ENCODE results near the gene KDM5A. TPM values are rescaled to one million over a fixed set of nuclear protein-coding genes. Genes with fewer than 3 reads are reported as not detected.

KDM5A gene
- total and polyA plus RNA-seq, 2 experiments from 2014 or later = 47.1 to 48.3 TPM

DNA sequence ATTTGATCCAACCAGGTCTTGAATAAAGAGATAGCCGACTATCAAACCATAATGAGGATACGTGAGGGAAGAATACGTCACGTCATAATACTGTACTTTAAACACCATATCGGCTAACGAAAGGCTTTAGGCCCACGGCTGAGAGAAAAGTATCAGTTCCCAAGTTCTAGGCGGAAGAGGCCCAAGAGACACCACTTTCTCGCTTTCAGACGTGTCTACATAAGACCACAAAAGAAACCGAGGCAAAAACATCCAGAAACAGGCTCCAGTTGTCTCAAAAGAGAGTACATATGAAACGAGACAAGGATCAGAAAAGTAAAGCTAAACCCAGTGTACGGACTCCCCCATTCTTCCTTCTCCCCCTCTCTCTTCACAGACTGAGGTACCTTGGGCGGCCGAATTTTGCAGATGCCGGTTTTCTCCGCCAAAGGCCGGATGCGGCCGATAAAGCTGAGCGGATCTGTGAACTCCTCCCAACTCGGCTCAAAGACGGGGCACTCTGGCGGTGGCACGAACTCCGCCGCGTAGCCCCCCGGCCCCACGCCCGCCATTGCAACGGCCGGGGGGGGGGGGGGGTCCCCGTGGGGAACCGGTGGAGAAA lies 479 bp downstream of the KDM5A start:
- ATAC-seq (peak; percentile 56), DNase-seq (ENCODE audit: low spot score) (peak; percentile 69)
- TF ChIP-seq, protein P1, sequence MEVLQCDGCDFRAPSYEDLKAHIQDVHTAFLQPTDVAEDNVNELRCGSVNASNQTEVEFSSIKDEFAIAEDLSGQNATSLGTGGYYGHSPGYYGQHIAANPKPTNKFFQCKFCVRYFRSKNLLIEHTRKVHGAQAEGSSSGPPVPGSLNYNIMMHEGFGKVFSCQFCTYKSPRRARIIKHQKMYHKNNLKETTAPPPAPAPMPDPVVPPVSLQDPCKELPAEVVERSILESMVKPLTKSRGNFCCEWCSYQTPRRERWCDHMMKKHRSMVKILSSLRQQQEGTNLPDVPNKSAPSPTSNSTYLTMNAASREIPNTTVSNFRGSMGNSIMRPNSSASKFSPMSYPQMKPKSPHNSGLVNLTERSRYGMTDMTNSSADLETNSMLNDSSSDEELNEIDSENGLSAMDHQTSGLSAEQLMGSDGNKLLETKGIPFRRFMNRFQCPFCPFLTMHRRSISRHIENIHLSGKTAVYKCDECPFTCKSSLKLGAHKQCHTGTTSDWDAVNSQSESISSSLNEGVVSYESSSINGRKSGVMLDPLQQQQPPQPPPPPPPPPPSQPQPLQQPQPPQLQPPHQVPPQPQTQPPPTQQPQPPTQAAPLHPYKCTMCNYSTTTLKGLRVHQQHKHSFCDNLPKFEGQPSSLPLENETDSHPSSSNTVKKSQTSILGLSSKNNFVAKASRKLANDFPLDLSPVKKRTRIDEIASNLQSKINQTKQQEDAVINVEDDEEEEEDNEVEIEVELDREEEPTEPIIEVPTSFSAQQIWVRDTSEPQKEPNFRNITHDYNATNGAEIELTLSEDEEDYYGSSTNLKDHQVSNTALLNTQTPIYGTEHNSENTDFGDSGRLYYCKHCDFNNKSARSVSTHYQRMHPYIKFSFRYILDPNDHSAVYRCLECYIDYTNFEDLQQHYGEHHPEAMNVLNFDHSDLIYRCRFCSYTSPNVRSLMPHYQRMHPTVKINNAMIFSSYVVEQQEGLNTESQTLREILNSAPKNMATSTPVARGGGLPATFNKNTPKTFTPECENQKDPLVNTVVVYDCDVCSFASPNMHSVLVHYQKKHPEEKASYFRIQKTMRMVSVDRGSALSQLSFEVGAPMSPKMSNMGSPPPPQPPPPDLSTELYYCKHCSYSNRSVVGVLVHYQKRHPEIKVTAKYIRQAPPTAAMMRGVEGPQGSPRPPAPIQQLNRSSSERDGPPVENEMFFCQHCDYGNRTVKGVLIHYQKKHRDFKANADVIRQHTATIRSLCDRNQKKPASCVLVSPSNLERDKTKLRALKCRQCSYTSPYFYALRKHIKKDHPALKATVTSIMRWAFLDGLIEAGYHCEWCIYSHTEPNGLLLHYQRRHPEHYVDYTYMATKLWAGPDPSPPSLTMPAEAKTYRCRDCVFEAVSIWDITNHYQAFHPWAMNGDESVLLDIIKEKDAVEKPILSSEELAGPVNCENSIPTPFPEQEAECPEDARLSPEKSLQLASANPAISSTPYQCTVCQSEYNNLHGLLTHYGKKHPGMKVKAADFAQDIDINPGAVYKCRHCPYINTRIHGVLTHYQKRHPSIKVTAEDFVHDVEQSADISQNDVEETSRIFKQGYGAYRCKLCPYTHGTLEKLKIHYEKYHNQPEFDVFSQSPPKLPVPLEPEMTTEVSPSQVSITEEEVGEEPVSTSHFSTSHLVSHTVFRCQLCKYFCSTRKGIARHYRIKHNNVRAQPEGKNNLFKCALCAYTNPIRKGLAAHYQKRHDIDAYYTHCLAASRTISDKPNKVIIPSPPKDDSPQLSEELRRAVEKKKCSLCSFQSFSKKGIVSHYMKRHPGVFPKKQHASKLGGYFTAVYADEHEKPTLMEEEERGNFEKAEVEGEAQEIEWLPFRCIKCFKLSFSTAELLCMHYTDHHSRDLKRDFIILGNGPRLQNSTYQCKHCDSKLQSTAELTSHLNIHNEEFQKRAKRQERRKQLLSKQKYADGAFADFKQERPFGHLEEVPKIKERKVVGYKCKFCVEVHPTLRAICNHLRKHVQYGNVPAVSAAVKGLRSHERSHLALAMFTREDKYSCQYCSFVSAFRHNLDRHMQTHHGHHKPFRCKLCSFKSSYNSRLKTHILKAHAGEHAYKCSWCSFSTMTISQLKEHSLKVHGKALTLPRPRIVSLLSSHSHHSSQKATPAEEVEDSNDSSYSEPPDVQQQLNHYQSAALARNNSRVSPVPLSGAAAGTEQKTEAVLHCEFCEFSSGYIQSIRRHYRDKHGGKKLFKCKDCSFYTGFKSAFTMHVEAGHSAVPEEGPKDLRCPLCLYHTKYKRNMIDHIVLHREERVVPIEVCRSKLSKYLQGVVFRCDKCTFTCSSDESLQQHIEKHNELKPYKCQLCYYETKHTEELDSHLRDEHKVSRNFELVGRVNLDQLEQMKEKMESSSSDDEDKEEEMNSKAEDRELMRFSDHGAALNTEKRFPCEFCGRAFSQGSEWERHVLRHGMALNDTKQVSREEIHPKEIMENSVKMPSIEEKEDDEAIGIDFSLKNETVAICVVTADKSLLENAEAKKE (CRISPR knock-in tag; IDR thresholded peaks at IDR 0.05) = no peak
- no peak for TF ChIP-seq EZH2 (IDR thresholded peaks at IDR 0.05; ENCODE audit: low read depth, unreplicated experiment)
- TF ChIP-seq EZH2phosphoT487 (IDR thresholded peaks at IDR 0.05; ENCODE audit: unreplicated experiment) = no peak
- TF ChIP-seq JUNB (IDR thresholded peaks at IDR 0.05; ENCODE audit: unreplicated experiment) = no peak
- peak overlapping the region; percentile 98 for H2AFZ ChIP-seq
- no peaks in the 10 kb centered on the region for H3K9me2 ChIP-seq (ENCODE audit: insufficient read depth)
- Mint-ChIP-seq H3K27me3 (ENCODE audit: insufficient read depth, low read depth, poor library complexity) (peaks cover 9% of the 10 kb centered on the region), H3K4me1 (peaks cover 12% of the 10 kb centered on the region), H3K27ac (peak overlapping the region; percentile 93), H3K9me3 (no peaks in the 10 kb centered on the region; the same call in 2 of the 3 replicates), H3K4me3 (peak overlapping the region; percentile 94), H3K36me3 (ENCODE audit: low read depth) (peaks cover 22% of the 10 kb centered on the region)
- H3K27ac ChIP-seq (ENCODE audit: low read depth) = peak overlapping the region; percentile 99
- H3K4me1 ChIP-seq (ENCODE audit: insufficient read depth) = peaks cover 8% of the 10 kb centered on the region; the same call in 1 of the 2 replicates
- no peaks in the 10 kb centered on the region for H3K27me3 ChIP-seq (ENCODE audit: insufficient read depth)
- H3F3A ChIP-seq (replicated peaks; ENCODE audit: low read depth) = no peaks in the 10 kb centered on the region
- peaks cover 12% of the 10 kb centered on the region; the same call in 1 of the 2 replicates for H3K36me3 ChIP-seq (ENCODE audit: insufficient read depth)
- H4K20me1 ChIP-seq (replicated peaks; ENCODE audit: insufficient read depth) = no peaks in the 10 kb centered on the region; the same call in 1 of the 2 replicates
- peaks cover 50% of the 10 kb centered on the region for H3K79me2 ChIP-seq (replicated peaks; ENCODE audit: insufficient read depth)
- peak overlapping the region; percentile 99 for H3K4me2 ChIP-seq
- H3K4me3 ChIP-seq = peak overlapping the region; percentile 95

- H3K4me3 Mint-ChIP-seq = peak overlapping the region; percentile 94
- Histone ChIP-seq H3K79me2 (replicated peaks; ENCODE audit: insufficient read depth) (peaks cover 54% of the 10 kb centered on the region), H3K9me2 (ENCODE audit: insufficient read depth) (no peaks in the 10 kb centered on the region), H3K27me3 (ENCODE audit: insufficient read depth) (no peaks in the 10 kb centered on the region), H3K4me3 (peak overlapping the region; percentile 95), H3K4me2 (peak overlapping the region; percentile 99), H2AFZ (no peak overlapping the region), H3K4me1 (ENCODE audit: insufficient read depth) (peaks cover 8% of the 10 kb centered on the region; the same call in 1 of the 2 replicates), H4K20me1 (replicated peaks; ENCODE audit: insufficient read depth) (no peaks in the 10 kb centered on the region; the same call in 1 of the 2 replicates), H3K27ac (ENCODE audit: low read depth) (no peak overlapping the region; the same call in 1 of the 2 replicates), H3F3A (replicated peaks; ENCODE audit: low read depth) (no peaks in the 10 kb centered on the region), H3K36me3 (ENCODE audit: insufficient read depth) (peaks cover 16% of the 10 kb centered on the region; the same call in 1 of the 2 replicates)
- H3K9me3 Mint-ChIP-seq = no peaks in the 10 kb centered on the region; the same call in 2 of the 3 replicates
- H3K4me1 Mint-ChIP-seq = peaks cover 12% of the 10 kb centered on the region
- H3K27ac Mint-ChIP-seq = peak overlapping the region; percentile 93
- ATAC-seq (no peak), DNase-seq (ENCODE audit: low spot score) (no peak)
- H3K27me3 Mint-ChIP-seq (ENCODE audit: insufficient read depth, low read depth, poor library complexity) = peaks cover 9% of the 10 kb centered on the region
- H3K36me3 Mint-ChIP-seq (ENCODE audit: low read depth) = peaks cover 27% of the 10 kb centered on the region
- TF ChIP-seq EZH2 (IDR thresholded peaks at IDR 0.05; ENCODE audit: low read depth, unreplicated experiment) = no peak
- TF ChIP-seq ZNF114 (CRISPR knock-in tag; IDR thresholded peaks at IDR 0.05) = no peak
- no peak for TF ChIP-seq NANOG (IDR thresholded peaks at IDR 0.05; ENCODE audit: borderline replicate concordance)
Measured at GRCh38 chr12:388012-388411, 1.1 kb downstream of the KDM5A start.
